Activated CD4-positive, alpha-beta T cell treated with anti-CD3 and anti-CD28 coated beads, Interleukin-2, Interleukin-4, amounts not matched to agents 100 ng/mL and 50 ng/mL, durations not matched to agents 16 hours and 8 hours (primary cell): ENCODE measurements around the gene PSG4.
"Not testable (repeated sequence)": the region's sequence is repeated elsewhere in the genome, so short reads cannot be mapped to it uniquely, and the experiment has no call there.

ENCODE experiments used
- DNase-seq: peaks from one replicate; pipeline ENCODE4 v3.0.0-alpha.2; 2020; ENCODE audit warnings: low spot score

PSG4 gene

DNA sequence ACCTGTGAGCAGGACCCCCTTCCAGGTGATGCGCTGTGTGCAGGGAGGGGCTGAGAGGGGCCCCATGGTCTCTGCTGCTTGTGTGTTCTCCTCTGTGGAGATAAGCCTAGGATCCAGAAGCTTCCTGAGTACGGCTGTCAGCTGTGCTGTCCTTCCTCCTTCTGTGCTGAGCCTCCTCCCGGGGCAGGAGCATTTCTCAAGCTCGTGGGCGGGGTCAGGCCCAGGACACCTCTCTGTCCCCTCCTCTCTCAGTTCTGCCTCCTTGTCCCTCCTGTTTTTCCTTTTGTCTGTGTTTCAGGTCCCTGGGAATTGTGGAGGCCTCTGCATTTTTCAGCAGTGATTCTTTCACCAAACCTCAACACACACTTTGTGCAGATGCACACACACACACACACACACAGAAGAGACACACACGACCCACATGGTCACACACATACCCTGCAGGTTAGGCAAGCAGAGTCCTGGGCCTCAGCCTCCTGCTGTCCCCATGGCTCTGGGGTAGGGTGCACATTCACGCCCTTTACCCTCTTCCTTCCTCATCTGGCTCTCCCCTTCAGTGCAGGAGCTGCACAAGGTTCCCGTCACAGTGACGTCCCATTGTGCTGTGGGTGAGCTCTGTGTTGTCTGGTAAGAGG is at the start of gene PSG4:
PSG4 (minus strand) TSS at position 168 of the 635 bp plus-strand sequence; CDS start at position 66, 102 bp downstream.
- not testable (repeated sequence) for DNase-seq

DNA sequence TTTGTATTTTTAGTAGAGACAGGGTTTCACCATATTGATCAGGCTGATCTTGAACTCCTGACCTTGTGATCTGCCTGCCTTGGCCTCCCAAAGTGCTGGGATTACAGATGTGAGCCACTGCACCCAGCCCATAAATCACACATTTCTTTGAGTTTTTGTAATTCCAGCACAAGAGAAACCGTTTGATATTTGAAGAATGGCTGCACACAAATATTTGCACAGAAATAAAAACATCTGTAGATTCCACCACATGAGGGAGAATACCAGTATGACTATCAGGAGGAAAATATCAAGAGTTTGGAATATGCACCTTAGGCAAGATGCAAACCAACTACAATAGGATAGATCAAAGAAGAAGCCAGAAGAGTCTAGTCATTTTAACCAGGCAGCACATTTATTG is 46.0 kb upstream of the PSG4 start:
- DNase-seq: not testable (repeated sequence)

DNA sequence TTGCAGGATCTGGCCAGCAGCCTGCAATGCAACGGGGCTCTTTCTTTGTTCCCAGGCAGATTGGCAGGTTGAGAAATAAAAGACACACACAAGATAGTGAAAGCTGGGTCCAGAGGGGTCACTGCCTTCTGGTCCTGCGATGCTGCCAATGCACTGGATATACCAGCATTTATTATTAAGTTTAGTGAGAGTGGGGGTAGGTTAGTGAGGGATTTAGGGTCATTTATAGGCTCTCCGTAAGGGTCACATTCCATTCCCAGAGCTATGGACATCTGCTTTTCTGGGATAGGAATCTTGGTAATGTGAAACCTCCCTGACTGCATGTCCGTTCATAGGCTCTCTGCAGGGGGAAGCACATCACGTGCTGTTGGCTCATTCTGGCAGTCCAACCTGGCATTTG is 44.9 kb upstream of the PSG4 start:
- not testable (repeated sequence) for DNase-seq

- not testable (repeated sequence) for DNase-seq
Measured at GRCh38 chr19:43248635-43249002, 43.2 kb upstream of the PSG4 start.

- DNase-seq: not testable (repeated sequence)
Measured at GRCh38 chr19:43247243-43247880, 41.9 kb upstream of the PSG4 start.

- not testable (repeated sequence) for DNase-seq
Measured at GRCh38 chr19:43245848-43246247, 40.4 kb upstream of the PSG4 start.

- not testable (repeated sequence) for DNase-seq
Measured at GRCh38 chr19:43242211-43242610, 36.8 kb upstream of the PSG4 start.

DNA sequence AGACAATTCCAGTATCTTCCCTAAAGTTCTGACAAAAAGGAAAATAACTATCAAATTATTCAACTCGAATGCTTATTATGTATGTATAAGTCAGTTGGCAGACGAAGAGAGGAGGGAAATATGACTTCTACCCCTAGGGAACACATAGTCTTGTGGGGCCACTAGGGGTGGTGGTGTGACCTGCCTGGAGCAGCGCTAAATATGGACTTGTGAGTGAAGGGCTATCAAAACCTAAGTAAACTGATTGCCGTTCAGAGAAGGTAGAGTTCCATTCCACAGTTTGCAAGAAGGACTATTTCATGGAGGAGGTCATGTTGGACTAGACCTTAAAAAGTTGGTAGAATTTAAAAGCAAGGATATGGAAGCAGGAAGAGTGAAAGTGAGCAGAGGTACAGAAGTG is 32.8 kb upstream of the PSG4 start:
- DNase-seq: not testable (repeated sequence)

- DNase-seq: not testable (repeated sequence)
Measured at GRCh38 chr19:43235686-43236085, 30.2 kb upstream of the PSG4 start.

DNA sequence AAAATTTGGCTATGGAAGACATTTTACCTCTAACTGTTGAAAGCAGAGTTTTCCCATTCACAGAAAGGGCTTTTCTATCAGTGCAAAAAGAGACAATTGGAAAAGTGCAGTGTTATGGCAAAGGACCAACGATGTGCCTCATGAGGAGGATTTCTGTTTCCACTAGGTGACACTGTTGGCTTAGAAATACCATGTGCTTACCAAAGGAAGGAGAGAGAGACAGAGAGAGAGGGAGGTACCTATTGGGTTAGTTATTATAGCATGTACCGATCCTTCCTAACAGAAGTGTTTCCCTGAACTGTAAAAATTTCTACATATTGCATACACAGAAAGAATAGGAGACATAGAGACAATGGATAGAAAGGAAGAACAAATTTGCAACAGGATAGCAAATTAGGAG is 23.9 kb upstream of the PSG4 start:
- DNase-seq: no peak

DNA sequence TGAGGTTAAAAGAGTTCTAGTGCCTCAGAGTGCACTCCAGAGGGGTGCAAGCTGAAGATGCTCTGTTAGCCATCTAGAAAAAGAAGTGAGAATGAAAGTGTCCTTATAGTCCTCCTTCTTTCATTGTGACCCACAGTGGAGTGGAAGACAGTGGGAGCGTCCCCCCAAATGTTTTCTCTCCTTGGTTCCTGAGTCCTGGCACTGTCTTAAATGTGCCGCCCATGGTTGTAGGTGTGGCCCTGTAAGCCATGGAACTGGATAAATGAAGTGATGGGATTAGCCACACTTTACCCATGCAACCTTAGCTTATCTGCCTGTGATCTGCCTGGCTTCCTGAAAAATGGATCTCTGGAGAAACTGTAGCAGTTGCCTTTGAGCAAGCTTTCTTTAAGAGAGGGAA is 23.3 kb upstream of the PSG4 start:
- not testable (repeated sequence) for DNase-seq

- not testable (repeated sequence) for DNase-seq
Measured at GRCh38 chr19:43226986-43227385, 21.5 kb upstream of the PSG4 start.

GRCh38 chr19:43224855-43225253 is 19.4 kb upstream of the PSG4 start:
- DNase-seq: no peak

DNA sequence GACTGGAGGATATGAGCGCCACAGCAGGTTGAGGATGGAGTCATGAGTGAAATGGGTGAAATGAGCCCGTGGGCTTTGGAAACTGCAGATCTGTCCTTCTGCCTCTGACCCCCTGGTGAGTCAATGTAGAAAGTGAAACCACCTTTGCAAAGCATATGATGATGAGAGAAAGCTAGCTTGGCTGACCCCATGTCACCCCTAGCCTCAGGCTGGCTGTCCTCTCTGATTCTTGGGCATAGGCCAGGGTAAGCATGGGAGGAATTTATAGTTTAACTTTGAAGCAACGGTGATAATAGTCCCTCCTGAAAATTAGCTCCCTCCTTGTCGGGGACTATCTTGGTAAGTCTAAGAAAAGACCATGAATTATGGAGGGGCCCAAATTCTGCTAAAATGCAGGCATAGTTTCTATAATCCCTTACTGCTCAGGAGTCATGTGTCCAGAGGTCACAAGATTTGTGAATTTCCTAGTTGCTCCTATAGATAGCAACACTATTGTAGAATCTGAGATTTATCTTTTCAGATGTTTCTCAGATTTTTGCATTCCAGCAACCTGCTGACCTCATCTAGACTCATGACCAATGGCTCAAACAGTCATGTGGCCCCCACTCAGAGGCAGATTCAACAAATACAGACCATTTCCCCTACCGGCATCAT is 18.9 kb upstream of the PSG4 start:
- not testable (repeated sequence) for DNase-seq

- not testable (repeated sequence) for DNase-seq
Measured at GRCh38 chr19:43221891-43222290, 16.5 kb upstream of the PSG4 start.

DNA sequence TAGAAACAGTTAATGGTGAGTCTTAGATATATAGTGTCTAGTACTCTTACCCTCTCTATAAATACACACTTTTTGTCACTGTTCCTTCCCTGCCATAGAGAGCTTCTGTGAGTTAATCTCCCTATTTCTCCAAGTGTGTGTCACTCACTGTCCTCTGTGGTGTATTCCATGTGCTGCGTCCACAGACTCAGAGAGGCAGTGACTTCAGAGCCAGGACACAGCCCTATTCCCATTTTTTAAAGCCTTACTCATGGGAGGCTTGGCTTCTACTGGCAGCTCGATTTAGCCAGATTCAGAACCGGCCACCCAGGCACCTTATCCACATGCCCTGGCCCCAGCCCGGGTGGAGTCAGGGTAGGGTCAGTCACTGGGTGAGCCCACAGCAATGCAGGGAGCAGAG is 13.7 kb upstream of the PSG4 start:
- DNase-seq: not testable (repeated sequence)

DNA sequence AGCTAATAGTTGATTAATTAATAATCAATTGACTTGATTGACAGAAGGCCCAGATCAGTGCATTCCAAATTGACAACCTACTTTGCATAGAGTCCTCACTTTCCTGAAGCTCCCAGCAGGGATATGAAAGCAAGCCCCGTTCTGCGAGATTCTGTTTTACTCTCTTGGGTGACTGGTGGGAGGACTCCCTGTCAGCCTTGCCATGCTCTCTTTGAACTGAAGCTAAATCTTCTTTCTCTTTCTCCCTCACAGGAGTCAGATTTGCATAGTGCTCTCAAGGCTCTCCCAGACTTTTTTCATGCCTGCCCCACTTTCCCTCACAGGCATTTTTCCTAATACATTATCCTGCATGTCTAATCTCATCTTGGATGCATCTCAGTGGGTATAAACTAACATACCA is 10.4 kb upstream of the PSG4 start:
- DNase-seq: not testable (repeated sequence)

DNA sequence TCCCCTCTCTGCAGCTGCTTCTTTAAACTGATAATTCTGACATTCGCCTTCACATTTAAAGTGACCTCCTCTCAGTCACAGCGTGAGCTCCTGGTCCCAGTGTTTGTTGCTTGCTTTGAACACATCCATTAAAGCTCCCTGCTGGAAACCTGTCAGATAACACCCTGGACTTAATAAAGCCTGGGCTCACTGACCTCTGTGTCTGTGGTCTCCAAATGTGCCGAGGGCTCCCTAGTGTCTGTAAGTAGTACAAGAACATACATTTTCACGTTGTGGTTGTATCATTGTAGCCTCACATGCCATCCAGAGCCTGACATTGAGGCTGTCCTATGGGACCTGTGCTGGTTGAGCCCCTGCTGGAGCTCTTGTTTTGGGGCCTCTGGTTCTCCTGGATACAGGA is 2.6 kb upstream of the PSG4 start:
- no peak for DNase-seq

DNA sequence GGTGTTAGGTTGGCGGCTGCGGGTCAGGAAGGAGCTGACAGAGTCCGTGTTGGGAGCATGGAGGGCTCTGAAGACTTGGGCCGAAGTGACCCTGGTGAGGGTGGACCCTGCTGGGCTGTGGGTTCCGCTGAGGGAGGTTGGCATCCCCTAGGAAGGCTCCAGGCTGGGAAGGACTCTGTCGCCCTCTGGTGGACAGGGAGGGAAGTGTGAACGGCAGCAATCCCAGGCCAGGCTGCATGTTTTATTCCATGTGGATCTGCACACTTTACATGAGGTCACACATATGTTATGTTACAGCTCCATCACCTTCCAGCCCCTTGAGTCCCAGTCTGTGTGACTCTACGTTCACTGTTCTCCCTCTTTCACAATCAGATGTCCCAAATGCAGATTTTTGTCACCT is 1.7 kb upstream of the PSG4 start:
- peak; percentile 5 for DNase-seq

DNA sequence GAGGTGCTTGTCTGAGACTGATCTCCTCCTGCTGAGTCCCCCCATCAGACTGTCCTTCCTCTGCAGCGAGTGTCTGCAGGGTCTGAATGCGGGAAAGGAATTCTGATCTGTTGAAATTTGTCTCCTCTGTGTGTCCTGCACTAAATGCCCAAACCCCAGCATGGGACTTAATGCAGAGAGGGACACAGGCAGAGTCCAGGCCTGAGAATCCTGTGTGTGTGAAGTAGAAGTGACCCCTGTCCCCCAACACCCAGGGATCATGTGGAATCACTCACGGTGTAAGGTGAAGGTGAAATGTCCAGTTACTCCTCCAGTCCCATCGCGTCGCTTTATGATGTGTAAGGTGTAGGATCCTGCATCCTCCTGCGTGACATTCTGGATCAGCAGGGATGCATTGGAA is 1.8 kb downstream of the PSG4 start:
- DNase-seq: not testable (repeated sequence)

- not testable (repeated sequence) for DNase-seq
Measured at GRCh38 chr19:43201891-43202290, 3.5 kb downstream of the PSG4 start.

DNA sequence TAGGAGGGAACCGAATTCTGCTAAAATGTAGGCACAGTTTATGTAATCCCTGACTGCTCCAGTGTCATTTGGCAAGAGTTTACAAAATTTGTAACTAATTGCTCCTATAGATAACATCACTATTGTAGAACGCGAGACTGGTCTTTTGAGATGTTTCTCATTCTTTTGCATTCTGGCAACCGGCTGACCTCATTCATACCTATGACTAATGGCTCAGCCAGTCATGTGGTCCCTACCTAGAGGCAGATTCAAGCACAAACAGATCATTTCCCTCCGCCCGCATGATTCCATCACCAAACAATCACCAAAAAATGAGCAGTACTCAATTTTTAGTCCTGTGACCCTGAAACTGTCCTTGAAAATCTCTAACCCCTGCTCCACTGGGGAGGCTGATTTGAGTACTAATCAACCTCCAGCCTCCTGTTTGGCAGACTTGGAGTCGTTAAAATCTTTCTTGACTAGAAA is 4.1 kb downstream of the PSG4 start:
- not testable (repeated sequence) for DNase-seq
